GM18873 (cell line): ENCODE data around the gene WDFY1.
"Not testable (repeated sequence)": the region's sequence is repeated elsewhere in the genome, so short reads cannot be mapped to it uniquely, and the experiment has no call there.

Experiments used
- ATAC-seq: cut with Tn5 transposase; IDR thresholded peaks from one replicate; pipeline ENCODE4 v1.9.1; 2021; ENCODE audit warnings: mild to moderate bottlenecking, moderate library complexity, moderate number of reproducible peaks; ENCODE audit not compliant: unreplicated experiment, low FRiP score

Gene WDFY1

GRCh38 chr2:223900531-223900930, 44.6 kb downstream of the WDFY1 start:
- ATAC-seq, result no peak

DNA sequence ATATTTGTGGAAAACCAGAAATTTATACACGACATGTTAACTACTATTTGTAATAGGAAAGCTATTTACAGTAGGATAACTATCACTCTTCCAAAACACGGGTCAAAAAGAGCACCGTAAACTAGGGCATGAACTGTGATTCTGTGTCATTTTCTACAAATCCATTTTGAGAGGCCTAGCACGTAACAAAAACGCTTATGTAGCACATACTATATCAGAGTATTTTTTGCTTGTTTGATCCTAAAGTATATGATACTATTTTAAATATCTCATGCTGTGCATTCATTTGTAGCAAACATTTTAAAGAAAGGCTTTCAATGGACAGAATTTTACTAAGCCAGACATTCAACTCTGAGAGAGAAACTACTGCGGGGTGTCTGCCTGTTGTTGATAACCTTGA, 45.1 kb downstream of the WDFY1 start:
- no peak for ATAC-seq

- no peak for ATAC-seq
Measured at GRCh38 chr2:223897669-223898330, 47.3 kb downstream of the WDFY1 start.

GRCh38 chr2:223896833-223897311, 48.3 kb downstream of the WDFY1 start:
- peak; percentile 84 for ATAC-seq

DNA sequence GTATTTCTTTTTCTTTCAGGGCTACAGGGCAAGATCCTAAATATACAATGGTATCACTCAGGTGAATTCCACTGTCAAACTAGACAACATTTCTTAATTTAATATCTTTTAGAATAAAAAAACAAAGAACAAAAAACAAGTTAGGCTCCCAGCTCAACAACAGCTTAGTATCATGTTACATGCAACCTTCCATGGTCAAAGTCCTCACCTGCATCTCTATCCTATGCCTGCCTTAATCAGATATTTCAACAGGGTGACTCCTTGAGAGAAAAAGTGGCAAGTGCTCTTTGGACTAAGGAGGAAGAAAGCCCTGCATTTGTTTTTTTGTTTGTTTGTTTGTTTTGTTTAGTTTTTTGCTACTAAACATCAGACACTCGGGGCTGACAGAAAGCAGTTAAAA, 50.2 kb downstream of the WDFY1 start:
- ATAC-seq, result no peak

GRCh38 chr2:223894009-223894408, 51.1 kb downstream of the WDFY1 start:
- ATAC-seq, result no peak

DNA sequence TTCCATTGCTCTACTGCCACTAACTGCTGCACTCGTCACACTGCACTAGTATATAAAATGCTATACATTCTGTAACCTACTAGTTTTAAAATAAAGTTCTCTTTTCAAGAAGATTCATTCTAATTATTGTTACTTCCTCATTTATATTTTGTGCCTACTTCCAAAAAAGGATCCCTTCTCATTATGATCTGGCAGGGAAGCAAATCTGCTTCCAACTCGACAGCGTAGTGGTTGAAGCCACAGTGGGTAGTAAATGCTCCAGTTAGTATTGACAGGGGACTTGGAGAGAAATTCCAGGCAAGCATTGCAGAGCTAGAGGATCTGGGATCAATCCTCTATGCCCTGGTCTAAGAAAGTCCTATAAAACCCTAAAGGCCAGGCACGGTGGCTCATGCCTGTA, 54.4 kb downstream of the WDFY1 start:
- ATAC-seq, result no peak

- ATAC-seq, result no peak
Measured at GRCh38 chr2:223889229-223889628, 55.9 kb downstream of the WDFY1 start.

- ATAC-seq, result no peak
Measured at GRCh38 chr2:223888251-223888650, 56.9 kb downstream of the WDFY1 start.

- ATAC-seq, result no peak
Measured at GRCh38 chr2:223887127-223887526, 58.0 kb downstream of the WDFY1 start.

DNA sequence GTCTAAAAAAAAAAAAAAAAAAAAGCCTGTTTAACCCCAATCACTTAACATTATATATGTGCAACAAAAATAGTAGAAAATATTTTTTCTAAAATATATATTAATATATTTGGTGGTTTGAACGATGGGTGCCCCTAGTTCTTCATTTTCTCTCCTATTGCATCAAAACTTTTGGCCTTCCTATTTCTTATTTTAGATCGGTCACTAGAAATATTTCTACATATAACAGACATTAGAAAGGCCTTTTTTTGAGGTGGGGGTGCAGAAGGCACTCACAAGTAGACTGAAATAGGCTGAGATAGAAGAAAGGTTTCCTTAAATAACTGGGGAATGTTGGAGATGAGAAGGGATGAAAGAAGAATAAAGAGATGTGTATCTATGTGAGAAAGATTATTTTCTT, 58.4 kb downstream of the WDFY1 start:
- no peak for ATAC-seq

- ATAC-seq, result peak; percentile 85
Measured at GRCh38 chr2:223884399-223884798, 60.7 kb downstream of the WDFY1 start.

- no peak for ATAC-seq
Measured at GRCh38 chr2:223882715-223883114, 62.4 kb downstream of the WDFY1 start.

GRCh38 chr2:223880796-223881195, 64.3 kb downstream of the WDFY1 start:
- ATAC-seq, result no peak

GRCh38 chr2:223877721-223878410, 67.3 kb downstream of the WDFY1 start:
- ATAC-seq, result peak; percentile 65

- no peak for ATAC-seq
Measured at GRCh38 chr2:223873672-223874071, 71.5 kb downstream of the WDFY1 start.

- ATAC-seq, result not testable (repeated sequence)
Measured at GRCh38 chr2:223872772-223873171, 72.4 kb downstream of the WDFY1 start.

- ATAC-seq, result not testable (repeated sequence)
Measured at GRCh38 chr2:223871661-223872060, 73.5 kb downstream of the WDFY1 start.

- no peak for ATAC-seq
Measured at GRCh38 chr2:223870840-223871611, 74.1 kb downstream of the WDFY1 start.

- ATAC-seq, result no peak
Measured at GRCh38 chr2:223868005-223868404, 77.1 kb downstream of the WDFY1 start.

- ATAC-seq, result no peak
Measured at GRCh38 chr2:223865907-223866508, 79.1 kb downstream of the WDFY1 start.
